ENCODE data around the gene FBXO36.

DNA sequence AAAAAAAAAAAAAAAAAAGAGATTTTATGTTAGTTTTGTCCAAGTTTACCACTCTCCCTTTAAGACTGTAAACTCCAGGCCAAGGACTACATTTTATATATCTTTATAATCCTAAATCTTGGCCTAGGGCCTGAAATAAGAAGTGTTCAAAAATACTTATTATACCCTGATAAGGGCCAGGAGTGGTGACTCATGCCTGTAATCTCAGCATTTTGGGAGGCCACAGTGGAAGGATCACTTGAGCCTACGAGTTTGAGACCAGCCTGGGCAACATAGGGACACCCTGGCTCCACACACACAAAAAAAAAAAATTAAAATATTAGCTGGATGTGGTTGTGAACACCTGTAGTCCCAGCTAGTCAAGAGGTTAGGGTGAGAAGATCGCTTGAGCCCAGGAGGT is 13.2 kb upstream of the FBXO36 start:
- no peak for TF ChIP-seq SIN3A (IDR thresholded peaks at IDR 0.05; ENCODE audit: borderline replicate concordance, insufficient read depth, low read length)
- no peak for TF ChIP-seq POLR2AphosphoS5 (IDR thresholded peaks at IDR 0.05; ENCODE audit: low read depth, low read length)
- TF ChIP-seq TAF1 (IDR thresholded peaks at IDR 0.05; ENCODE audit: borderline replicate concordance, insufficient read depth, low read length): no peak

All from PFSK-1 (cell line).